ENCODE results near the gene CNTNAP2.

DNA sequence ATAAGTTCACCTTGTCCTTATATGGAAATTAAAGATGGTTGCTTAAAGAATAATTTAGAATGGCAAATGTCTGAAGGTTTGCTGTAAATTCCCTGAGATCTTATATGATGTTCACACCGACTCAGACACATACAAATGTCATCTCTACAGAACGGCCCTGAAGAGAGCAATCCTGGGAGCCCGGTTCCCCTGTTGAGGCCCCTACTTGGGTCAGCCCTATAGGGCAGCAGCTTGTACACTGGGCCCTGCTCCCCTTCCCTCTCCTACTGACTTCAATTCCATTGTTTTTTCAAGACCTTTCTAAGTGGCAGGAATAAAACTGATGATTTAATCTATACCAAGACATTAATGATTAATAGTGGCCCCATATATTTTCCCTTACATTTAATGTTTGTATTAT is 1660.7 kb downstream of the CNTNAP2 start:
- TF ChIP-seq, protein P1, sequence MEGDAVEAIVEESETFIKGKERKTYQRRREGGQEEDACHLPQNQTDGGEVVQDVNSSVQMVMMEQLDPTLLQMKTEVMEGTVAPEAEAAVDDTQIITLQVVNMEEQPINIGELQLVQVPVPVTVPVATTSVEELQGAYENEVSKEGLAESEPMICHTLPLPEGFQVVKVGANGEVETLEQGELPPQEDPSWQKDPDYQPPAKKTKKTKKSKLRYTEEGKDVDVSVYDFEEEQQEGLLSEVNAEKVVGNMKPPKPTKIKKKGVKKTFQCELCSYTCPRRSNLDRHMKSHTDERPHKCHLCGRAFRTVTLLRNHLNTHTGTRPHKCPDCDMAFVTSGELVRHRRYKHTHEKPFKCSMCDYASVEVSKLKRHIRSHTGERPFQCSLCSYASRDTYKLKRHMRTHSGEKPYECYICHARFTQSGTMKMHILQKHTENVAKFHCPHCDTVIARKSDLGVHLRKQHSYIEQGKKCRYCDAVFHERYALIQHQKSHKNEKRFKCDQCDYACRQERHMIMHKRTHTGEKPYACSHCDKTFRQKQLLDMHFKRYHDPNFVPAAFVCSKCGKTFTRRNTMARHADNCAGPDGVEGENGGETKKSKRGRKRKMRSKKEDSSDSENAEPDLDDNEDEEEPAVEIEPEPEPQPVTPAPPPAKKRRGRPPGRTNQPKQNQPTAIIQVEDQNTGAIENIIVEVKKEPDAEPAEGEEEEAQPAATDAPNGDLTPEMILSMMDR (IDR thresholded peaks at IDR 0.05; ENCODE audit: insufficient read depth, low read length, poor library complexity, severe bottlenecking) = no peak
- no peak for TF ChIP-seq EZH2phosphoT487 (conservative IDR thresholded peaks at IDR 0.05; ENCODE audit: low read length)
